VCaP (cell line): ENCODE measurements around the gene OPRL1.

Experiments used
- H3K27ac ChIP-seq: fragments of 450-650 bp; 2 replicates; pipeline ENCODE4 v1.5.1; 2017
- TF ChIP-seq, protein P1 (sequence below): fragments of 450-650 bp; conservative IDR thresholded peaks from 2 replicates; pipeline ENCODE4 v1.5.1; 2017; ENCODE audit warnings: mild to moderate bottlenecking, moderate library complexity

The OPRL1 gene

GRCh38 chr20:64110411-64111068, 30.7 kb downstream of the OPRL1 start:
- TF ChIP-seq, protein P1, sequence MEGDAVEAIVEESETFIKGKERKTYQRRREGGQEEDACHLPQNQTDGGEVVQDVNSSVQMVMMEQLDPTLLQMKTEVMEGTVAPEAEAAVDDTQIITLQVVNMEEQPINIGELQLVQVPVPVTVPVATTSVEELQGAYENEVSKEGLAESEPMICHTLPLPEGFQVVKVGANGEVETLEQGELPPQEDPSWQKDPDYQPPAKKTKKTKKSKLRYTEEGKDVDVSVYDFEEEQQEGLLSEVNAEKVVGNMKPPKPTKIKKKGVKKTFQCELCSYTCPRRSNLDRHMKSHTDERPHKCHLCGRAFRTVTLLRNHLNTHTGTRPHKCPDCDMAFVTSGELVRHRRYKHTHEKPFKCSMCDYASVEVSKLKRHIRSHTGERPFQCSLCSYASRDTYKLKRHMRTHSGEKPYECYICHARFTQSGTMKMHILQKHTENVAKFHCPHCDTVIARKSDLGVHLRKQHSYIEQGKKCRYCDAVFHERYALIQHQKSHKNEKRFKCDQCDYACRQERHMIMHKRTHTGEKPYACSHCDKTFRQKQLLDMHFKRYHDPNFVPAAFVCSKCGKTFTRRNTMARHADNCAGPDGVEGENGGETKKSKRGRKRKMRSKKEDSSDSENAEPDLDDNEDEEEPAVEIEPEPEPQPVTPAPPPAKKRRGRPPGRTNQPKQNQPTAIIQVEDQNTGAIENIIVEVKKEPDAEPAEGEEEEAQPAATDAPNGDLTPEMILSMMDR: no peak
- no peak overlapping the region for H3K27ac ChIP-seq

- TF ChIP-seq, protein P1: no peak
- no peak overlapping the region for H3K27ac ChIP-seq
Observed at GRCh38 chr20:64111841-64112641, 32.2 kb downstream of the OPRL1 start.

DNA sequence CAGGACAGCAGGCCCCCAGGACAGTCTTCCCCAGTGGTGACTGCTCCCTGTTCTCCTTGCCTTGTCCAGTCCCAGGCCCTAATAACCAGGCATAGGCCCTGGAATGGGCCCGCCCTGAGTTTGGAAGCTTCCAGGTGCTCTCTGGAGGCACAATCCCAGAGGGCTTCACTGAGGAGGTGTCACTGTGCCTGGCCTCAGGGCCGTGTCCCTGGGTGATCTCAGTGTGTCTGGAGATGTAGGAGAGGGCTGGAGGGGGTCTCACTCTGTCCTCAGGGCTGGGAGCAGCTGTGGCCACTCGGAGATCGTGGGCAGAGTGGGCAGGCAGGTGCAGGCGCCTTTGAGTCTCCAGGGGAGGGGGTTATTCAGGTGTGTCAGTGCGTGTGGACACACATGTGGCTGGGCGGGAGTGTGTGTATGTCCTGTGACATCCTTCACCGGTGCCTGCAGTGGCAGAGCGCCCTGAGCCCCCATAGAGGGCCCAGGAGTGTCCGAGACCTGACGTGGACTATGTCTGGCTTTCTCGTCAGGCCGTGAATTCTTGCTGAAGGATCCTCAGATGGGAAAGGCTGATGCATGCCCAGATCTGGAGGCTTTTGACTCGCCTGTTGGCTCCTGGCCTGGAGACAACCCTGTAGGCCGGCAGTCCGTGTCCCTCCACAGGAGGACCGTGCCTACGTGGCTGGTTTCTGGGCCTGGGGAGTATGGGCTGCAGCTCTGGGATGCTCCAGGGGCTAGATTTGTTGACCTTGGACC, 33.0 kb downstream of the OPRL1 start:
- TF ChIP-seq, protein P1: no peak

DNA sequence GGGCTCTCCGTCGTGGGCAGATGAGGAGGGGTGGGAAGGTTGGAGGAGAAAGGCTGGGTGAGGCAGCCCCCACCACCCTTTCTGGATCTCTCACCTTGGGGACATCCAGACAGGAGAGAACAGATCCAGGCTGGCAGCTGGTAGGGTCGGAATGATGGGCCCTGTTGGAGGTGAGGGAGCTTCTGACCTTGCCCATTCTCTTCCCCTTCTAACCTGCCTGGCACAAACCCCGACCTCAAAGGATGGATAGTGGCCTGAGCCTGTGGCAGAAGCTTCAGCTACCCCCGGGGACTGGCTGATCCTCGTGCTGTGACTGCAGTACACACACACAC, 33.5 kb downstream of the OPRL1 start:
- TF ChIP-seq, protein P1: no peak
- no peak overlapping the region for H3K27ac ChIP-seq

More for the DNA sequence above, 33.0 kb downstream of the OPRL1 start:
- no peak overlapping the region for H3K27ac ChIP-seq

DNA sequence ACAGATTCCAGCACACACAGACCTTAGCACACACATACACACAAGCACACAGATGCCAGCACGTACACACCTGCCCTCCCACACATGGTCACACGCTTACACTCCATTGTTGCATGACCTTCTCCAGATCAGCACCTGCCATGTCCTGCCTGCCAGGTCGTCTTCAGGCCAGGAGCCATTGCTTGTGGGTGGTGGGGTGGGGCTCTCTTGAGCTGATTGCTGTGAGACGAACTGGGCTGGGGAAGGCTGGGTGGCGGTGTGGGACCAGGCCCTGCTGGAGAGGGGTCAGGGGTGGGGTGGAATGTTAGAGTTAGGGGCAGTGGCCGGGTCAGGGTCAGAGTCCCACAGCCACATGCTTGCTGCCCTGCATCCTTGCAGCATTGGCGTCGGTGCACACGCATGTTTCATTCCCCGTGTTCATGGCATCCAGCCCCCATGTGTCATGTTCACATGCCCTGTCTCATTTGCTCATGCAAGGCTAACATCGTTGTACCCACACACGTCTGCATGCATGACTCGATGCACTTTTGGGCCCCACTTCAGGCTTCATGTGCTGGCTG, 34.0 kb downstream of the OPRL1 start:
- TF ChIP-seq, protein P1: no peak
- no peak overlapping the region for H3K27ac ChIP-seq

DNA sequence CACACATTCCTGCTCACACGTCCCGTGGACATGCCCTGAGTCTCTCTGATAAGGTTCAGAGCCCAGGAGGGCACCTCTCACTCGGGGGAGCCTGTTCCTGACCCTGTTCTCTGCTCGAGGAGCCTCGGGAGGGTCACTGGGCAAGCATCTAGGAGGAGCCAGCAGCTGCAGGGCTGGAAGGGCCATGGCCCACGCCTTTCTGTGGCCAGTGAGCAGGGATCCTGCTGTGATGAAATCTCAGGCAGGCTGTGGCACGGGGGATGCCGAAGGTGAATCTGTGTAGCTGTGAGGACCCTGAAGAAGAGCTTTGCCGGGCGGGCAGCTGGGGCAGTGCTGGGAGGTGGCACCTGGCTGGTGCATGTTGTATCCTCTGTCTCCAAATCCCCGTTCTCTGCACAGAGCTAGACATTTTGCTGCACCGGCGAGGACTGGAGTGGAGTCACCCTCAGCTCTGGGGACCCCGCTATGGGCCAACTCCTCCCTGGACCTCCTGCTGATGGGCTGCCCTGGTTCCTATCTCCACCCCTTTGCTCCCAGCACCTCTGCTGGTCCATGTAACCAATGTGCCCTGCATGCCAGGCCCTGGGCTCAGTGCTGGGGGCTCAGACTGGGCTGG, 34.6 kb downstream of the OPRL1 start:
- no peak overlapping the region for H3K27ac ChIP-seq
- TF ChIP-seq, protein P1: no peak
